ENCODE results near the gene POLD1. TPM values are rescaled to one million over a fixed set of nuclear protein-coding genes. Genes with fewer than 3 reads are reported as not detected.

Gene POLD1
- total RNA-seq, 2 donors from 2014 or later: 12.8 to 39.5 TPM

- Histone ChIP-seq H3K36me3 (no peaks in the 10 kb centered on the region), H3K27me3 (replicated peaks; ENCODE audit: insufficient read depth) (no peaks in the 10 kb centered on the region)
- ATAC-seq (ENCODE audit: insufficient number of reproducible peaks, low FRiP score, low read depth): no peak
Measured at GRCh38 chr19:50453243-50453642, 69.1 kb downstream of the POLD1 start.

GRCh38 chr19:50455992-50456391 is 71.8 kb downstream of the POLD1 start:
- TF ChIP-seq CTCF (IDR thresholded peaks at IDR 0.05): no peak
- no peak for DNase-seq (ENCODE audit: low spot score)
- no peak for ATAC-seq (ENCODE audit: insufficient number of reproducible peaks, low FRiP score, low read depth)
- Histone ChIP-seq H3K4me3 (no peak overlapping the region), H3K4me1 (ENCODE audit: control insufficient read depth in 1 of 2, low read depth in 2 of 2) (no peaks in the 10 kb centered on the region), H3K27me3 (replicated peaks; ENCODE audit: insufficient read depth) (no peaks in the 10 kb centered on the region), H3K27ac (no peak overlapping the region), H3K36me3 (no peaks in the 10 kb centered on the region), H3K9me3 (no peaks in the 10 kb centered on the region)

More at GRCh38 chr19:50453243-50453642, 69.1 kb downstream of the POLD1 start:
- no peaks in the 10 kb centered on the region for H3K9me3 ChIP-seq
- H3K27ac ChIP-seq: no peak overlapping the region
- H3K4me1 ChIP-seq (ENCODE audit: control insufficient read depth in 1 of 2, low read depth in 2 of 2): no peaks in the 10 kb centered on the region
- TF ChIP-seq CTCF (IDR thresholded peaks at IDR 0.05): no peak
- no peak for DNase-seq (ENCODE audit: low spot score)
- no peak overlapping the region for H3K4me3 ChIP-seq

GRCh38 chr19:50457300-50457699 is 73.2 kb downstream of the POLD1 start:
- Histone ChIP-seq H3K4me1 (ENCODE audit: control insufficient read depth in 1 of 2, low read depth in 2 of 2) (no peaks in the 10 kb centered on the region), H3K36me3 (no peaks in the 10 kb centered on the region), H3K27ac (no peak overlapping the region), H3K9me3 (no peaks in the 10 kb centered on the region), H3K4me3 (no peak overlapping the region), H3K27me3 (replicated peaks; ENCODE audit: insufficient read depth) (no peaks in the 10 kb centered on the region)
- ATAC-seq (ENCODE audit: insufficient number of reproducible peaks, low FRiP score, low read depth) (no peak), DNase-seq (ENCODE audit: low spot score) (no peak)
- TF ChIP-seq CTCF (IDR thresholded peaks at IDR 0.05): no peak

GRCh38 chr19:50458396-50459066 is 74.4 kb downstream of the POLD1 start:
- no peak overlapping the region for H3K4me3 ChIP-seq
- no peaks in the 10 kb centered on the region for H3K36me3 ChIP-seq
- H3K9me3 ChIP-seq: no peaks in the 10 kb centered on the region
- no peaks in the 10 kb centered on the region for H3K4me1 ChIP-seq (ENCODE audit: control insufficient read depth in 1 of 2, low read depth in 2 of 2)
- no peaks in the 10 kb centered on the region for H3K27me3 ChIP-seq (replicated peaks; ENCODE audit: insufficient read depth)
- DNase-seq (ENCODE audit: low spot score): no peak
- H3K27ac ChIP-seq: no peak overlapping the region
- TF ChIP-seq CTCF (IDR thresholded peaks at IDR 0.05): no peak
- no peak for ATAC-seq (ENCODE audit: insufficient number of reproducible peaks, low FRiP score, low read depth)

GRCh38 chr19:50459067-50459456 is 74.9 kb downstream of the POLD1 start:
- H3K36me3 ChIP-seq: no peaks in the 10 kb centered on the region
- H3K4me3 ChIP-seq: no peak overlapping the region
- no peaks in the 10 kb centered on the region for H3K9me3 ChIP-seq
- no peaks in the 10 kb centered on the region for H3K27me3 ChIP-seq (replicated peaks; ENCODE audit: insufficient read depth)
- DNase-seq (ENCODE audit: low spot score) (no peak), ATAC-seq (ENCODE audit: insufficient number of reproducible peaks, low FRiP score, low read depth) (no peak)
- no peaks in the 10 kb centered on the region for H3K4me1 ChIP-seq (ENCODE audit: control insufficient read depth in 1 of 2, low read depth in 2 of 2)
- TF ChIP-seq CTCF (IDR thresholded peaks at IDR 0.05): no peak
- no peak overlapping the region for H3K27ac ChIP-seq

Measured in thoracic aorta (tissue), 2 donors.